HG02763 (cell line): Measurements from ENCODE around the gene POLR3H.

Experiments
- ATAC-seq: cut with Tn5 transposase; IDR thresholded peaks from one replicate; pipeline ENCODE4 v1.9.1; 2021; ENCODE audit warnings: mild to moderate bottlenecking, moderate library complexity; ENCODE audit not compliant: unreplicated experiment

Gene POLR3H

DNA sequence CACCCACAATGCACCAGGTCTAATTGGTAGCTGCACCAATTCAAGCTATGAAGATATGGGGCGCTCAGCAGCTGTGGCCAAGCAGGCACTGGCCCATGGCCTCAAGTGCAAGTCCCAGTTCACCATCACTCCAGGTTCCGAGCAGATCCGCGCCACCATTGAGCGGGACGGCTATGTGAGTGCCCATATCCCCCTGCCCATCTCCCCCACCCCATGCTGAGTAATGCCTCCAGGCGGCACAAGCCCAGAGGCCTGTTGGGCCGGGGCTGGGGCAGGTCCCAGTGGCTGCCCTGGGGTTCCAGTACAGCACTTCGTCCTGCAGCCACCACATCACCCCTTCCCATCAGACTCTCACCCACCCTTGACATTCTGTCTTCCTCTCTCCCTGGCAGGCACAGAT lies 21.5 kb downstream of the POLR3H start:
- ATAC-seq, result no peak

DNA sequence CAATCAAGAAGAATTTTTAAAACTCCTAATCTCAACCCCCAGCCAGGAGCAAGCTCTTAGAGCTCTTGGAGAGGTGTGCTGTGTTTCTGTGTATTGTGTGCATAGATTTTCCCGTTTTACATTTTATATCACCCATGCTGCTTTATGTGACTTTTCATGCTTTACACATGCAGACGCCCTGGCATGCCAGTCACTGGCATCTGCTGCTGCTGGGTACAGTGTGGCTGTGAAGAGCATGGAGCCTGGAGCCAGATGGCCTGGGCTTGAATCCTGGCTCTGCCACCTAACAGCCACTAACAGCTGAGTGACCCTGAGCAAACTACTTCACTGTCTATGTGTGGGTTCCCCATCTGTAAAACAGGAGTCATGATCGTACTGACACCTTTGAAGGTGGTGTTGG lies 23.1 kb downstream of the POLR3H start:
- ATAC-seq, result no peak

DNA sequence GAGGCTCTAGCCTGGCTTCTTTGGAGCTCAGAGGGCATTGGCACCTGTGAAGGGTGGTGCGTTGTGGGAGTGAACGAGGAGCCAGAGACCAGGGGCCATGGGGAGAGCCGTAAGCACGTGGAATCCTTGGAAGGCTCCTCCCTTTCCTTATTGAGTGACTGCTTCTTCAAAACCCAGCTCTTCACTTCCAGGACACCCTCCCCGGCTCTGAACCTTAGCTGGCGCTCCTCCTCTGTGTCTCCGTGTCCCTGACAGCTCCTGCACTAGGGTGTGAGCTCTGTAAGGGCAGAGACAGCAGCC lies 26.3 kb downstream of the POLR3H start:
- ATAC-seq, result no peak

DNA sequence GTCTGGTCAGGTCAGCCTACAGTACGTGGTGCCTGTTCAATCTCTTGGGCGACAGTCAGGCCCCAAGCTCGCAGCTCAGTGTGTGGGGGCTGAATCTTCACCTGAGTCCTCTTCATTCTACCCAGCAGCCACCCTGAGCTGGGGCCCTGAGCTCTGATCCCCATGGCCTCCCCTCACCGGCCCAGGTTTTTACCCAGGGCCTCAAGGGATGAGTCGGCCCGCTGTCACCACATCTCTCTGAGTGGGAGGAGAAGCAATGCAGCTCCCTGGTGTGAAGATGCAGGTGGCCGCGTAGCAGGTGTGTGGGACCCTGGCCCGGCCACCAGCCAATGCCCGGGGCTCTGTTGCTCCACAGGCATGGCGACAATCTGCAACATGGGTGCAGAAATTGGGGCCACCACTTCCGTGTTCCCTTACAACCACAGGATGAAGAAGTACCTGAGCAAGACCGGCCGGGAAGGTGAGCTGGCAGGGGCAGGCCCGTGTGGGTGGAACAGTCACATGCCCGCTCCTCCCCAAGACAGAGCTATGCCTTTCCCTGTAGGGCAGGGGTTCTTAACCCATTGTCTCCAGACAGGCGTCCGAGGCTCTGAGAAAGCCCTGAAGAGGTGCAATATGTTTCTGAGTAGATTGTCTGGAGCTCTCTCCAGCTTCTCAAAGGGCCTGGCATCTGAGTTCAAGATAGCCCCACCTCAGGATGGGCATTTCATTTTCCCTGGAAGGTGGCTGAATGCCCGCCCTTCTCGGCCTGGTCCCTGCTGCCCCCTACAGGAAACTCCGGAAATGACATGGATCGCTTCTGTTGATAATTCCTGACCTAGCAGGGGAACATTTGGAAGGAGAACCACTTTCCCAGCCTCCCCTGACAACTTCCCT lies 26.9 kb downstream of the POLR3H start:
- no peak for ATAC-seq

GRCh38 chr22:41516462-41516861 lies 27.8 kb downstream of the POLR3H start:
- no peak for ATAC-seq

GRCh38 chr22:41513391-41513790 lies 30.9 kb downstream of the POLR3H start:
- no peak for ATAC-seq

GRCh38 chr22:41512421-41513194 lies 31.7 kb downstream of the POLR3H start:
- no peak for ATAC-seq

GRCh38 chr22:41511521-41511968 lies 32.7 kb downstream of the POLR3H start:
- no peak for ATAC-seq

GRCh38 chr22:41508770-41509170 lies 35.5 kb downstream of the POLR3H start:
- no peak for ATAC-seq

DNA sequence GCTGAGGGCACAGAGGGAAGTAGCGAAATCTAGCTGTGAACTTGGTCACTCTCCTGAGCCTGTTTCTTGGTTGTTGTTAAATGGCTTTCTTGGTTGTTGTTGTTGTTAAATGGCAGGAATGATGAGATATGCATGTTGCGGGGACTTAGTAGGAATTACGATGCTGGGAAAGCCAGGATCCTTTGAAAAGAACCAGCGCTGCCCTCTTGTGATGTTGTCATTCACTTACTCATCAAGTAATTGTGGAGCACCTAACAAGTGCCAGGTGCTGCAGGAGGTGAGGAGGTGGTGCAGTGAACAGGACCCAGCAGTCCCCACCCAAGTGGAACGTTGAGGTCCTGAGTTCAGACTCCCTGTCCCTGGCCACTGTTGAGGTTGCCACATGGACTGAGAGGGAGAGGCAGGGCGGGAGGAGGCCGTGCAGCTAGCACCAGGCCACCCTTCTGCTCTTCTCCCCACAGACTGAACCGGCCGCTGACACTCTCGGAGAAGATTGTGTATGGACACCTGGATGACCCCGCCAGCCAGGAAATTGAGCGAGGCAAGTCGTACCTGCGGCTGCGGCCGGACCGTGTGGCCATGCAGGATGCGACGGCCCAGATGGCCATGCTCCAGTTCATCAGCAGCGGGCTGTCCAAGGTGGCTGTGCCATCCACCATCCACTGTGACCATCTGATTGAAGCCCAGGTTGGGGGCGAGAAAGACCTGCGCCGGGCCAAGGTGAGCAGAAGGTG lies 36.8 kb downstream of the POLR3H start:
- ATAC-seq, result no peak

DNA sequence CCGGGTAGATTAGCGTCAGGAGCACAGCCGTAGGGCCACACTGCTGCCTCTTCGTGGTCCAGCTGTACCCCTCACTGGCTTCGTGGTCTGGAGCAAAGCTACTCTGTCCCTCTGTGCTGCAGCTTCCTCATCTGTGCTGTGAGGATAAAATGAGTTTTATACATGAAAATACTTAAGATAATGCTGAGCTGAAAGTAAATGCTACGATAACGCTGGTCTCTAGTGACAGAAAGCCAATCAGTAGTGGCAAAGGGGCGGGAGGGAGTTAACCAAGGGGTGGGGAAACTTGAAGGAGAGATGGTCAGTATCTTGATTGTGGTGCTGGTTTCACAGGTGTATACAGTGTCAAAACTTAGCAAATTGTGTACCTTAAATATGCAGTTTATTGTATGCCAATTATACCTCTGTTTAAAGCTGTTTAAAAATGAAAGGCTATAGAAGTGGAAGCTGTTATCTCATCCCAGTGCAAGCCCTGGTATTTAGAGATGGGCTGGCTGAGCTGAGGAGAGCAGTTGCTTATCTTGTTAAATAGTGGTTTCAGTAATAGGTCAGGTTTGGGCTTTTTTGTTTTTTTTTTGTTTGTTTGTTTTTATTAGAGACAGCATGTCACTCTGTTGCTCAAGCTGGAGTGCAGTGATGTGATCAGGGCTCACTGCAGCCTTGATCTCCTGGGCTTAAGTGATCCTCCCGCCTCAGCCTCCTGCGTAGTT lies 38.6 kb downstream of the POLR3H start:
- ATAC-seq, result no peak

DNA sequence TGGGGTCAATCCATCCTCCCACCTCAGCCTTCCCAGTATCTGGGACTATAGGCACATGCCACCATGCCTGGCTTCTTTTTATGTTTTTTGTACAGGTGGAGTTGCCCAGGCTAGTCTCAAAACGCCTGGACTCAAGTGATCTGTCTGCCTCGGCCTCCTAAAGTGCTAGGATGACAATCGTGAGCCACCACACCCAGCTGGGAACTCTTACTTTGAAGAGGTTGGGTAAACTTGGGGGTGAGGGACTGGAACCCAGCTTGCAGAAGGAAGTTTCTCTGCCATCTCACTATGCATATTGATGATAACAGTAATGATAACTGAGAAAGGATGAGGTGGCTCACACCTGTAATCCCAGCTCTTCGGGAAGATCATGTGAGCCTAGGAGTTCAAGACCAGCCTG lies 39.5 kb downstream of the POLR3H start:
- no peak for ATAC-seq

DNA sequence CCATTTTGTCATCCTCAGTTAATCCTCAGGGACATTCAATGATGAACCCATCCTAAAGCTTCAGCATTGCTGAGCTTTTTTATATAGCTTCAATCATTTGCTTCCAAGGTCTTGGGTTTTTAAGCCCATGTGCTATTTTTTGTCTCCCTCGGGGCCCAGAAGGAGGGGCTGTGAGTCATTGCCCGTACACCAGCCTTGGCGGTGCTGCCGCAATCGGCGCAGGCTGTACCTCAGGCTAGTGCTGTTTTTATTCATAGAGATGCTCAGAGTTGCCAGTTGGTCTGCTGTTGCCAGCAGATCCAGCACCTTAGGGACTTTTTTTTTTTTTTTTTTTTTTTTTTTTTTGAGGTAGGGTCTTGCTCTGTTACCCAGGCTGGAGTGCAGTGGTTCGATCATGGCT lies 39.9 kb downstream of the POLR3H start:
- no peak for ATAC-seq

- ATAC-seq, result no peak
Observed at GRCh38 chr22:41501209-41501608, 43.1 kb downstream of the POLR3H start.

DNA sequence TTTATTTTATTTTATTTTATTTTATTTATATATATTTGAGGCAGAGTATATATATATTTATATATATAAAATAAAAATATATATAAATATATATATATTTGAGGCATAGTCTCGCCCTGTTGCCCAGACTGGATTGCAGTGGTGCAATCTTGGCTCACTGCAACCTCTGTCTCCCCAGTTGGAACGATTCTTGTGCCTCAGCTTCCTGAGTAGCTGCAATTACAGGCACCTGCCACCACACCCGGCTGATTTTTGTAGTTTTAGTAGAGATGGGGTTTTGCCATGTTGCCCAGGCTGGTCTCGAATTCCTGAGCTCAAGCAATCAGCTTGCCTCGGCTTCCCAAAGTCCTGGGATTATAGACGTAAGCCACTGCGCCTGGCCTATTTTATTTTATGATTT lies 44.0 kb downstream of the POLR3H start:
- ATAC-seq, result no peak

- no peak for ATAC-seq
Observed at GRCh38 chr22:41499624-41500280, 44.5 kb downstream of the POLR3H start.

- no peak for ATAC-seq
Observed at GRCh38 chr22:41498303-41498835, 45.9 kb downstream of the POLR3H start.

GRCh38 chr22:41491374-41492100 lies 52.7 kb downstream of the POLR3H start:
- ATAC-seq, result no peak

DNA sequence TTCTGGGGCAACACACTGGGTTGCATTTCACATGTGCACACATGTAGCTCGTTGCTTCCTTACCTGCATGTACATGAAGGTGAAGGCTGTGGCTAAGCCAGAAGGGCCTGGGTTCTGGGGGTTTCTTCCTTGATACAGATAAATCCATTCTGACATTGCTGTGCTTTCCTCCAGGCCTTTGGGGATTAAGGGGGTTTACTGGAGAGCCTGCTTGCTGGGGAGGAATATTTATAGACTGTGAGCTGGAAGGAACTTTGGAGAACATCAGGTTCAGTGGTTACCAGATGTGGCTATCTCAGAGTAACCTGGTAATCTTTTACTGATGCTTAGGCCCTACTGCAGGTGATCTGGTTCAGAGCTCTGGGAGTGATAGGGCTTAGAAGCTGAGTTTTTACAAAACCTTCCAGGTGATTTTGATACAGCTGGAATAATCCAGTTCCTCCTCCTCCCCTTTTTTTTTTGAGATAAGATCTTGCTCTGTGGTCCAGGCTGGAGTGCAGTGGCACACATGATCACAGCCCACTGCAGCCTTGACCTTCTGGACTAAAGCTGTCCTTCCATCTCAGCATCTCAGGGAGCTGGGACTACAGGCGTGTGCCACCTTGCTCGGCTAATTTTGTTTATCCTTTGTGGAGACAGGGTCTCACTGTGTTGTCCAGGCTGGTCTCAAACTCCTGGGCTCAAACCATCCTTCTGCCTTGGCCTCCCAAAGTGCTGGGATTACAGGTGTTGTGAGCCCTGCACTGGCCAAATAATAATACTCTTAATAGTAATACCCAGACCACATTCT lies 55.5 kb downstream of the POLR3H start:
- no peak for ATAC-seq
